Stimulated activated CD8-positive, alpha-beta memory T cell treated with anti-CD3 and anti-CD28 coated beads, Interleukin-7, amount 100 ng/mL, for 48 hours (primary cell): ENCODE data around the gene PAPOLA.
"Not testable (repeated sequence)": the region's sequence is repeated elsewhere in the genome, so short reads cannot be mapped to it uniquely, and the experiment has no call there.

ENCODE experiments used
- DNase-seq, 2 donors: peaks; one replicate each; pipeline ENCODE4 v3.0.0-alpha.2; 2020; ENCODE audit warnings: low read depth in 1 of 2; ENCODE audit errors: extremely low read depth in 1 of 2

Gene PAPOLA

DNA sequence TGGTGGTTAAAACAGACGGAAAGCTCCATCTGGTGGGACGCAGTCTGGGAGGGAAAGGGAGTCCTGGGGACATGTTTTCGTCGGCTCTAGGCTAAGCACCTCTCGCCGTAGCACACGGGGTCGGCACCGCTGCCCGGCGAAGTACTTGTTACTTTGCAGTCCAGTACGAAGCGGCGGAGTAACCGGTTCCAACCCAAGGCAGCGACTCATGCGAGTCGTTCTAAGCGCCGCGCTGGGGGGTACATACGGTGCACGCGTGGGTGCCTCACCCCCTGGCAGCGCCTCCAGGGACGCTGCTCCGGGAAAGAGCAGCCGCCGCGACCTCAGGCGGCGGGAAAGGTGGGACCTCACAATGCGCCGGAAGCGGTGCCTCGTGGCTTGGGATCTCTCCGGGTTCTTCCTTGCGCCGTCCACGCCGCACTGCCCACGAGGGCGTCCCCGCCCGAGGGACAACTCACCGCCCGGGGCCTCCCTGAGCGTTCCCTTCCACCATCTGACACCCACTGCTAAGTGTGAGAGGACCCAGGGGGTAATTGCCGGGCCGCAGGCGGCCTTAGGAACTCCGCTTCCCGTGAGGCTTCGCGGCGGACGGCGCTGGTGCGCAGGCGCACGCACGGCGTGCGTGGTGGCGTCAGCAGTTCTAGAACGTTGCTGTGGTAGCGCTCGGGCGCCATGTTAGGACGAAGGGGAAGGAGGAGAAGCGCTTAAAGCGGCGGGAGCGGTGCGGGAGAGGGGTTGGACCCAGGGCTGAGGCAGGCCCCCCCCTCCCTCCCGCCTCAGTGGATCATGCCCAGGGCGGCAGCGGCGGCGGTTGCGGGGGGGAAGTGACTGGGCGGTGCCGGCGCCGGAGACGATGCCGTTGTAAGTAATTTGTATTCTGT, at the start of gene PAPOLA:
Gene PAPOLA (plus strand): TSS at position 643 of the 881 bp plus-strand sequence. CDS start 211 bp downstream, at position 854.
- DNase-seq = peak; percentile 92 to 95

DNA sequence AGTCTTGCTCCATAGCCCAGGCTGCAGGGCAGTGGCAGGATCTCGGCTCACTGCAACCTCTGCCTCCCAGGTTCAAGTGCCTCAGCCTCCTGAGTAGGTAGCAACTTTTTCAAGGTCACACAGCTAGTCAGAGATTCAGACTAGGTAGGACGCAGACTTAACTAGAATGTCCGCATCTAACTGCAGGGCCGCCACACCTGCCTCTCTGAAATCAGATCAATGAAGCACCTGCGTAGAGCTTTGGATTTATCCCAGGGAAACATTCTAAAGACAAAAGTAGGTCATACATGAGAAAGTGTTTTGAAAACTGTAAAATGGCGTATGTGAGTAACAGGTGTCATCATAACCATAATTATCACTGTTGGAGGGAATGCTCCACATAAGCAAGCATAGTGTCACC, 49.5 kb upstream of the PAPOLA start:
- DNase-seq = no peak

DNA sequence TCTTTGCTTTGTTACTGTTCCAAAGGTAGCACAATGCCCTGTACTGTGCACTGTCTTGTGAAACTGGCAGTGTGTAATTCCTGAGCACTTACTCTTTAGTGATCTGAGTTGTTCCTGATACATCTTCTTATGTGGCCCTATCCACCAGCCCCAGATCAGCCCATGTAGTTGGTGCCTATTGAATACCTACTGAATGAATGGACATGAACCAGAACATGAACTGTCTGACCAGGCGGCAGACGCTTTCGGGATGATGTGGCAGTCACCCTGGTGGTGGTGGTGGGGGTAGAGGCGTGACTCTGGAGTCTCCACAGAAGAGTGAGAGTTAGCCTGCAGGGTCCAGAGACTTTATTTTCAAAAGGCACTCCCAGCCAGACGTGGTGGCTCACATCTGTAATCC, 46.6 kb upstream of the PAPOLA start:
- no peak for DNase-seq

DNA sequence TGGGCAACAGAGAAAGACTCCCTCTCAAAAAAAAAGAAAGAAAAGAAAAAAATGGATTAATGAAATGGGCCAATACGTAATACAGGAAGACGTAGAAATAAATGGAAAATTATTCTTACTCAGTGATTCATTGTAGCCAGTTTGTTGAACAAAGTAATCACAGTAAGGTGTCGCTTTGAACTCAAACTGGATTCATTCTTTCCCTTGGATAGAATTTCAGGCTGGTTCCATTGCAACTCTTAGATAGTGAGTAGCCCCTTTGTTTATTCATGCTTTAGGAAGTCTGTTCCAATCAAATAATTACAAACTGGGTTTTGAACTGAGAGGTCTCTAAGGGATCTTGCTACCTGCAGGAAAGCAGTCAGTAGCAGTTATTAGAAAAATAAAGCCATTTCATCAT, 42.3 kb upstream of the PAPOLA start:
- no peak for DNase-seq

DNA sequence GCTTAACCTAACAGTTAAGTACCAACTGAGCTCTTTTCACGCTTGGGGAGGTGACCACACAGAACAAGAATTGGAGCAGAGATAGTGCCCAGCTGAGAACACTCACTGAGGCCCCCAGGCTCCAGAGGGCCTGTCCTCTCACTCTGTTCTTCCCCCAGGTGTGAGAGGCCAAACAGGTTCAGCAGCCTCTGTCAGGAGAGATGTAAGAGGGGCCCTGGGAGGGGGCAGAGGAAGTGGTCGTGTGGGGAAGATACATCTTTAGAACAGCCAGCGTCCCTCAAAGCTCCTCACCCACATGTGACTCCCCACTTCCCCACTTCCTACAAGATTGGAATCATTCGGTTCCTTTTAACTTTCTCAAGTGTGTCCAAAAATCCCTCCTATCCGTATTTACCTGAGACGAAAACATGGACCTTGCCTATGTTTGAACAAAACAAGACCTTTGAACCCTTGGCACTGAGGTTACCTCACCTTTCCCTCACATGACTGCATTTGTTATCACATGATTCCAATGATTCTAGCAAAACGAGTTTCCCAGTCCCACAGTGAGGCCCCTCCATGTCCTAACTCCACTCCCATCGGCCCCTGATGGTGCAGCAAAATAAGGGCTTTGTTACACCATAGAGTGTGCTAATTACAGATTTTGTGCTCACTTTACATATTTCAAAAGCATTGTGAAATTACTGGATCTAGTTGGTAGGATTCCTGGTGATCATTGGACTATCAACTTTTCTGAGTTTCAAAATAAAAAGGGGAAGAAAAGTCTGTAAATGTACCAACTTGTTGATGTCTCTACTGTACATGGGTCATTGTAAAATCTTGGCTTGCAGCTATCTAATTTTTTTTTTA, 40.0 kb upstream of the PAPOLA start:
- no peak for DNase-seq

DNA sequence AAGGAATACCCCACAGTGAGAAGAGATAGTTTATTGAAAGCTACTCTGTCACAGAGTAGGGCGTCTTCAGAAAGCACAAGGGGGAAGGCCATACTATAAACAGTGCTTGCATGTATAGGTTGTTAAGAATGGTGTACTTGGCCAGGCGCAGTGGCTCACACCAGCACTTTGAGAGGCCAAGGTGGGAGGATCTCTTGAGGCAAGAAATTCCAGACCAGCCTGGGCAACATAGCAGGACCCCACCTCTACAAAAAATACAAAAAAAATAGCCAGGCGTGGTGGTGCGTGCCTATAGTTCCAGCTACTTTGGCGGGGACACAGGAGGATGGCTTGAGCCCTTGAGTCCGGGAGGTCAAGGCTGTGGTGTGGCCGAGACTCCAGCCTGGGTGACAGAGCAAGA, 38.0 kb upstream of the PAPOLA start:
- DNase-seq = no peak

DNA sequence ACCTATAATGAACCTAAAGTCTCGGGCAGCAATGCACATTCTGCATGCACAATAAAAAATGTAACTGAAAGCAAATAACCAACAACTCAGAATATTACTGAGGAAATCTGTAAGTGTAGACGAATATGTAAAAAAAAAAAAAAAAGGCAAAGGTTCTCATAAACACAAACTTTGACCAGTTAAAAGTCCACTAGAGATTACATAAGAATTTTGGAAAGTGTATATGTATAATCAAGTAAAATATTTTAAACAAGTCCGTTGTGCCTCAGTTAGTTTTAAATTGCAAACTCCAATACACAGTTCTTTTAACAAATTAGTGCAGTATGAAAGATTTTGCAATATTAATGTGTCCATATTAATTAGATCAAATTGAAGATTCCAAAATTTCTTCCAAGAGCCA, 35.3 kb upstream of the PAPOLA start:
- no peak for DNase-seq

DNA sequence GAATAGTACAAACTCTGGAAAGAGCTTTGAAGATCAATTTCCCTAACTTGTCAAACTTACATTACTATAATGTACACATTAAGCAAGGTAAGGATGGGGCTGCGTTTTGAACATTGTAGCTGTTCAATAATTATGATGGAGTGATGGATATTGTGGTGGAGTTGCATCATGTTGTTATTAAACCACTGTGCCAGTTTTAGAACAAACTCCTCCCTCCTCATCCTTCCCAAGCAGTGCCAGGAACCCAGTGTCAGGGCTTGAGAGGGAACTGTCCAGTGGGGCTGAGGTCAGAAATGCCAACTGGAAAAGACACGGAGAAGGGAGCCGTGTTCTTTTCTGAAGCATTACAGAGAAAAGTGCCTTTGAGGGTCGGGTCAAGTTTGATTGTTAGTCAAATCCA, 31.9 kb upstream of the PAPOLA start:
- no peak for DNase-seq

DNA sequence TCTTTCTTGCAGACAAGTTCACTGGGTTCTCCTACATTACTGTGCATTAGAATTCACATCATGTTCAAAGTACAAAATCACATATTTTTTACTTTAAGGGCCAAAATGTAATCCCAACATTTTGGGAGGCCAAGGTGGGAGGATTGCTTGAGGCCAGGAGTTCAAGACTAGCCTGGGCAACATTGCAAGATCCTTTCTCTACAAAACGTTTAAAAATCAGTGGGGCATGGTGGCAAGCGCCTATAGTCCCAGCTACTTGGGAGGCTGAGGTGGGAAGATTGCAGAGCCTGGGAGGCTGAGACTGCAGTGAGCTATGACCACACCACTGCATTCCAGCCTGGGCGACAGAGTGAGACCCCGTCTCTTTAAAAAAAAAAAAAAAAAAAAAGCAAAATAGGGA, 31.2 kb upstream of the PAPOLA start:
- not testable (repeated sequence) for DNase-seq

DNA sequence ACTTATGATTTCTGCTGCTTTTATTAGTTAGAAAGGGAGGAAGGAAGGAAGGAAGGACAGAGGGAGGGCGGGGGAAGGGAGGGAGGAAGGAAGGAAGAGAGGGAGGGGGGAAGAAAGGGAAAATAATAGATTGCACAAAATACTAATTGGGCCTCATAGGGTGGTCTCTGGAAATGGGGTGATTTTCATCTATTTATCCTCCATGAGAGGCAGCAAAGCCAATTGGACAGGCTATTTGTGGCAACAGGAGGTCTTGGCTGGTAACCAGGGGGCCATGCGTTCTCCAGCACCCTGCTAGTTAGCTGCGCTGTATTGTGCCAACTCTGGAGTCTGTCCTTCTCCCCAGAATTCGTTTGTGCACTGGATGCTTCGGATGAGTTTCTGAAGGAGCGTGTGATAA, 24.1 kb upstream of the PAPOLA start:
- DNase-seq = no peak

DNA sequence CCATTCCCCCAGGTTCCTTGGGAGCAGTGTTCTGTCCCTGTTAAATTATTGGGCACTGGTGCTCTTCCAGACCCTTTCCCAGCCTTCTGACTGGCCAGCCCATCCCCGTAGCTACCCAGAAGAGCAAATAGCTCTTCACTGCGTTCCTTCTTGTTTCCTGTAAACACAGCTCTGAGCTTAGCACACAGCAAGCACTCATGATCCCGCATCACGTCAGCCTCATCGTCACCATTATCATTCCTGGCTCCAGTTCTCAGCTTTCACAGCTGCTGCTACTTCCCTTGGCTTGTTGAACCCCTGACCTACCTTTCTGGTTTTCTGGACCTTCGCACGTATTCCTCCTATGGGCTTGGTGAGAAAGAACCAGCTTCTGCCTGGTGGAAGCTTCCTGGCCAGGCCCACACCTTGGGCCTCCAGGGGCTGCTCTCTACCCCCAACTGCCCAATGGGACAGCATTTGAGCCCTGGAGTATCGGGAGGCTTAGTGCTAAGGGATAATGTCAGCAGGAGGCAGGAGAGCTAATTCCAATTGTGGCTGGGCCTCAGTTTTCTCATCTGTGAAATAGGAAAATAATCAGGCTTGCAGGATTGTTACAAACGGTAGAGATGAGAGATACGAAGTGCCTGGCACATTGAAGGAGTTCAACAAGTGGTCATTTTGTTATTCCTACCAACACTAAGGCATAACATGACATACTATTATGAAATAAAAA, 22.6 kb upstream of the PAPOLA start:
- DNase-seq = no peak

DNA sequence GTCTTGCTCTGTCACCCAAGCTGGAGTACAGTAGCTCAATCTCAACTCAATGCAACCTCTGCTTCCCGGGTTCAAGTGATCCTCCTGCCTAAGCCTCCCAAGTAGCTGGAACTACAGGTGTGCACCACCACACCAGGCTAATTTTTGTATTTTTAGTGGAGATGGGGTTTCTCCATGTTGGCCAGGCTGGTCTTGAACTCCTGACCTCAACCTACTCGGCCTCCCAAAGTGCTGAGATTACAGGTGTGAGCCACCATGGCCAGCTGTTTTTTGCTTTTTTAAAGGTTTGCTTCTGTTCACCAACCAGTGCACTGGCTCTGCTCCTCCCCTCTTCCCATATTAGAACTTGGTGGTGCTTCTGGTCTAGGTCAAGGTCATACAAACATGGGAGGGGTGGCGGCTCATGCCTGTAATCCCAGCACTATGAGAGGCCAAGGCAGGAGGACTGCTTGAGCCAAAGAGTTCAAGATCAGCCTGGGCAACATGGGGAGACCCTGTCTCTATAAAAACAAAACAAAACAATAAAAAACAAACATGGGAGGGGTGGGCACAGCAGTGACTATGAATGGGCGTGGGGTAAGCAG, 20.4 kb upstream of the PAPOLA start:
- no peak for DNase-seq

DNA sequence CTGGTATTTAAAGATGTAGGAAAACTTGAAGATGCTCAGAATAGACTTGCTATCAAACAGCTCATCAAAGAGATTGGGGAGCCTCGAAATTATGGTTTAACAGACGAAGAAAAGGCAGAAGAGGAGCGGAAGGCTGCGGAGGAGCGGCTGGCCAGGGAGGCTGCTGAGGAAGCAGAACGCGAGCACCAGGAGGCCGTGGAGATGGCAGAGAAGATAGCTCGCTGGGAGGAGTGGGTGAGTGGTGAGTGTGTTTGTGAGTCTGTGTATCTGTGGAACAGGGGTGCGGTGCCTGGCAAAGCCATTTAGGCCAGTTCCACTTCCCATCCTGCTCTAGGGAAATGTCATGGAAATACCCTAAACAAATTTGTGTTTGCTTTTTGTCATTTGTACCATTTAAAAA, 19.2 kb upstream of the PAPOLA start:
- no peak for DNase-seq

DNA sequence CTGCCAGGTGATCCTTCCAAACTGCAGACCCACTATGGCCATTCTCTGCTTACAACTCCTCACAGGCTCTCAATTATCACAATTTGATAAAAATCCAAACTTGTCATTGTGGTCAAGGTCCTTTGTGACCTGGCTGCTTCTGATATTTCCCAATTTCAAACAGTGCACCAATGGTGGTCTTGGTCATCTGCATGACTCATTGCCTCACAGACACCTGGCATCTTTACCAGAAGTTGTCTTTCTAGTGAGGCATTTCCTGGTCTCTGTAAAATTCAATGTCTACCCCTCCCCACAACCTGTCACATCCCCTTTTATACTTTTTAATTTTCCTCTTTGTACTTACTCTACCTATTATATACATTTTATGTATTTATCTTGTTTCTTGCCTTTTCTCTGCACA, 17.8 kb upstream of the PAPOLA start:
- no peak for DNase-seq

DNA sequence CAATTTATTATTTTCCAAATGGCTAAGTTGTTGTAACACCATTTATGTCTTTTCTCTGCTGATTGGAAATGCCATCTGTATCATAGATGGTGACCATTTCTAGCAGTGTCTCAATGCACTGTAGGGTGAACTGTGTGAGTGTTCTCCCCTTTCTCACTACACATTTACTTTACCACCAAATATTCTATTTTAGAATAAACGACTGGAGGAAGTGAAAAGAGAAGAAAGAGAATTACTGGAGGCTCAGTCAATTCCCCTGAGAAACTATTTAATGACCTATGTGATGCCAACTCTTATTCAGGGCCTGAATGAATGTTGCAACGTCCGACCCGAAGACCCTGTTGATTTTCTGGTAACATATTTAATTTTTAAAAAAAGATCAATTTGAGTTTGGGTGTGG, 15.5 kb upstream of the PAPOLA start:
- no peak for DNase-seq

DNA sequence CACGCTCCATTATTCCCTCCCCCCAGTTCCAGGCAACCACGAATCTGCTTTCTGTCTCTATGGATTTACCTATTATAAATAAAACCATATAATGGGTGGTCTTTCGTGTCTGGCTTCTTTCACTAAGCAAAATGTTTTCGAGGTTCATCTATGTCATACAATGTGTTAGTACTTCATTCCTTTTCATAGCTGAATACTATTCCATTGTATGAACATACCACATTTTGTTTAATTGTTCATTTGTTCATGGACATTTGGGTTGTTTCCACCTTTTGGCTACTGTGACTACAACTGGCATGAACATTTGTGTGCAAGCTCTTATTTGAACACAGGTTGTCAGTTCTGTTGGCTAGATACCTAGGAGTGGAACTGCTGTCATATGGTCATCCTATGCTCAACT, 12.9 kb upstream of the PAPOLA start:
- DNase-seq = no peak

DNA sequence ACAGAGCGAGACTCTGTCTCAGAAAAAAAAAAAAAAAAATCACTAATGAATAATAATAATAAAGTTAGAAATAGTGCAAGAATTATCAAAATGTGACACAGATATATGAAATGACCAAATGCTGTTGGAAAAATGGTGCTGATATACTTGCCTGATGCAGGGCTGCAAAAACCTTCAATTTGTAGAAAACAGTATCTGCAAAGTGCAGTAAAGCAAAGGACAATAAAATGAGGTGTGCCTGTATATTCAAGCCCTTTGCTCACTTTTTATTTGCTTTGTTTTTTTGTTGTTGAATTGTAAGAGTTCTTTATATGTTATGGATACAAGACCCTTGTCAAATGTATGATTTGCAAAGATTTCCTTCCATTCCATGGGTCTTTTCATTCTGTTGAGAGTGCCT, 9.0 kb upstream of the PAPOLA start:
- no peak for DNase-seq

DNA sequence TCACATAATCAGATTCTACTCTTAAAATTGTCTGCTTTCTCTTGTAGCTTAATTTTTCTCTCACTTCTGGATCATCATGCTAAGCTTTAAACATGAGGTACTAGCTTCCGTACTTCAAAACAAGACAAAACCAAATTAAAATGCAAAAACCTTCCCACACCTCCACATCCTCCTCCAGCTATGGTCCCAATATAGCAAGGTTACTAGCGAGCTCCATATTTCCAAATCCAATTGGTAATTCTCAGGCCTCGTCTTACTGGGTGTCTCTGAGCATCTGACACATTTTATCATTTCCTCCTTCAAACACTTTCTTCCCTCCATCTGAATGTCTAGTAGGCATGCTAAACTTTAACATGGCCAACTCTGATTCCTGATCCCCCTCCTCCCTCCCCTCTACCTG, 7.9 kb upstream of the PAPOLA start:
- no peak for DNase-seq

DNA sequence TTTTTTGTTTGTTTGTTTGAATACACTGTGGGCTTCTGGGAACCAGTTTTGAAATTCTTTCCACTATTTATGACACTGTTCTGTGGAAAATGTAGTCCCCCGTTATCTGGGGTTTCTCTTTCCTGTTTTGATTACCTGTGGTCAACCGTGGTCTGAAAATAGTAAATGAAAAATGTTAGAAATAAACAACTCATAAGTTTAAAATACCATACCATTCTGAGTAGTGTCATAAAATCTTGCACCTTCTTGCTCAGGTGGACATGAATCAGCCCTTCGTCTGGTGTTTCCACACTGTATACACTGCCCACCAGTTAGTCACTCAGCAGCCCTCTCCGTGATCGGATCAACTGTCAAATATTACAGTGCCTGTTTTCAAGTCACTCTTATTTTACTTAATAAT, 5.1 kb upstream of the PAPOLA start:
- DNase-seq = no peak

DNA sequence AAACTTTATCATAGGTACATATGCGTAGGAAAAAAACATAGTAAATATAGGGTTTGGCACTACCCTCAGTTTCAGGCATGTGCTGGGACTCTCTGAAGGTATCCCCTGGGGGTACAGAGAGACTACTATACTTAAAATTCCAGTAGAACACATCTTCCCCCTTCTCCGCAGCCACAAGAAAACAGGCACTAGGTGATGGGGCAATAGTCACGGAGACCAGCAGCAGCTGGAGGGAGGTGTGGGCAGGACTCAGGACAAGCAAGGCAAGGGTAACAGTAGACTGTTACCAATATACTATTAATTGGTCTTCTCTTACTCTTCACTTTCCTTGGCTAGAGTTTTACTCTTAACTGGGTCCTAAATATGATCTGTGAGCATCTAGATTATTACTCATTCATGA, 4.6 kb upstream of the PAPOLA start:
- no peak for DNase-seq

DNA sequence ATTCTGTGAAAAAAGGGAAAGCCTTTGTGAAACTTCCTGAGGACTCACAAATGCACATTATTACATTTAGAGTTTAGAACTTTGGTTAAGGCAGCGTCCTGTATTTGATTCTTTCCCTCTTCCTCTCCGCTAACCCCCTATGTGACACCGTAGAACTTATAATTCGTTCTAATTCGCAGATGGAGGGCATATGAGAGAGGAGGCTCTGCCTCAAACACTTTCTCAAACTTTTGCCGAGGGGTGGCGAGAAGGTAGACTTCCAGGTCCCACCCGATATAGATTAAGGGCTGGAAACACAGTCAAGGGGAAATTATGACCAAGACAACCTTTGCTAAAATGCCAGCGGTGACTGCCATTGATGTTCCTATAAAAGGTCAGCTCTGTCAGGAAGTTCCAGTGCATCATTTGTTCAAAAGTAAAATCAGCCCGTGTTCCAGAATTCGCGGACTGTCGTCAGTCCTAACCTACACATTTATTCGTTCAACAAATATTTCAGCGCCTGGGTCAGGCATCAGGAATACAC, 904 bp upstream of the PAPOLA start:
- no peak for DNase-seq
